ENCODE measurements around the gene KCNJ2. TPM values are rescaled to one million over a fixed set of nuclear protein-coding genes. Genes with fewer than 3 reads are reported as not detected.

Gene KCNJ2
- 0.72 and 1.3 TPM in 2 replicates for total RNA-seq

DNA sequence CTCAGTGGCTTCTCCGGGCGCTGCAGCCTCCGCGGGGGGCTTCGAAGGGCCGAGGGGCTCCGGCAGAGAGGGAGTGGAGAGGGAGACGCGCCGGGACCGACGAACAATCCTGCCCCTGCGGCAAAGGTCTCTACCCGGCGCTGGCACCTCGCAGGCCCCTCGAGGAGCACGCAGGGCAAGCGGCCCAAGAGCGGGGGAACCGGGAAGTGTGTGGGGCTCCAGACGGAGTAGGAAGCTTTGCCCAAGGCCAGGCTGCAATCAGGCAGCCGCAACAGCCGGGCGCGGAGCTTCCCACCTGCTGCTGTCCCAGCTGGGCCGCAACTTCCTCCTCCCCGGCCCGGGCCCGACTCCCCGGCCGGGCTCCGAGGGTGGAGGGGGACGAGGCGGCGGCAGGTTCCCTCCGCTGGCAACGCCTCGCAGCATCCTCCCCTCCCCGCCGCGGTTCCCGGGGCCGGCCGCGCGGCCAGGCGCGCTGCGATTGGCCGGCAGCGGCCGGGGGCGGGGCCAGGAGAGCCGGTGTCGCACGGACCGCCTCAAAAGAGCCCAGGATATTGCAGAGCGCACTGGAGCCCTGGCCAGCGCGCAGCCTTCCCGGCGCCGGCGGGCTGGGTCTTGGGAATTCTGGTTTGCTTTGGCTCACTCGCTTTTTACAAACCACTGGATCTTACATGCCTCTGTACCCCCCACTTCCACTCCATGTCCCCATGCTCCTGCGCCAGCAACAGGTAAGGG is at the start of gene KCNJ2:
KCNJ2 (plus strand) TSS at position 556 of the 732 bp plus-strand sequence. CDS start 5,508 bp downstream, outside the sequence.

Other genes starting within 250 kb of the KCNJ2 start
- gene KCNJ16, start 94.3 kb upstream of the KCNJ2 start, total RNA-seq, result 0.21 and 17.1 TPM in 2 replicates